OCI-LY1 (cell line): ENCODE measurements around the gene CBR4.

Experiments
- EZH2 ChIP-seq: fragments of 200-600 bp; sonication (generic), shearing (Covaris generic); IDR thresholded peaks from 2 replicates; pipeline ENCODE4 v1.8.0; 2017; ENCODE audit warnings: borderline replicate concordance, mixed run types, mild to moderate bottlenecking, antibody characterized with exemption, low read length, moderate library complexity, mixed read lengths
- TF ChIP-seq, protein P1 (sequence below): fragments of 200-600 bp; sonication (generic), shearing (Covaris generic); IDR thresholded peaks from 2 replicates; pipeline ENCODE4 v1.5.1; 2017; ENCODE audit warnings: mild to moderate bottlenecking, antibody characterized with exemption, low read length, moderate library complexity, mixed read lengths

DNA sequence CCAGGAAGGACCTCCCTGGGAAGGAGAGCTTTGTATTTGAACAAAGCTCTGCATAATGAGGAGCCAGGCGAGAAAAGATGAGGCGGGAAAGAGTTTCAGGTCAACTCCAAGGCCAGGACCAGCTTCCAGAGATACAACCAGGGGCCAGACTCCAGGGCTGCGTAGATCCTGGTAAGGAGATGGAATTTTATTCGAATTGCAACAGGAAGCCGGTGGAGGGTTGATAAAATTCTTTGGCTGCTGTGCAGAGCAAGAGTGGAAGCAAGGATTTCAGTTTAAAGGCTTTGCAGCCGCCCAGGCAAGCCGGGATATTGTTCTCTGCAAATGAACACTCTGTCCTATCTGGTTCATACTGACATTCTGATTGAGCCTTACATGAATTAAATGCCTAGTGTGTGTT lies 40.2 kb upstream of the CBR4 start:
- TF ChIP-seq, protein P1, sequence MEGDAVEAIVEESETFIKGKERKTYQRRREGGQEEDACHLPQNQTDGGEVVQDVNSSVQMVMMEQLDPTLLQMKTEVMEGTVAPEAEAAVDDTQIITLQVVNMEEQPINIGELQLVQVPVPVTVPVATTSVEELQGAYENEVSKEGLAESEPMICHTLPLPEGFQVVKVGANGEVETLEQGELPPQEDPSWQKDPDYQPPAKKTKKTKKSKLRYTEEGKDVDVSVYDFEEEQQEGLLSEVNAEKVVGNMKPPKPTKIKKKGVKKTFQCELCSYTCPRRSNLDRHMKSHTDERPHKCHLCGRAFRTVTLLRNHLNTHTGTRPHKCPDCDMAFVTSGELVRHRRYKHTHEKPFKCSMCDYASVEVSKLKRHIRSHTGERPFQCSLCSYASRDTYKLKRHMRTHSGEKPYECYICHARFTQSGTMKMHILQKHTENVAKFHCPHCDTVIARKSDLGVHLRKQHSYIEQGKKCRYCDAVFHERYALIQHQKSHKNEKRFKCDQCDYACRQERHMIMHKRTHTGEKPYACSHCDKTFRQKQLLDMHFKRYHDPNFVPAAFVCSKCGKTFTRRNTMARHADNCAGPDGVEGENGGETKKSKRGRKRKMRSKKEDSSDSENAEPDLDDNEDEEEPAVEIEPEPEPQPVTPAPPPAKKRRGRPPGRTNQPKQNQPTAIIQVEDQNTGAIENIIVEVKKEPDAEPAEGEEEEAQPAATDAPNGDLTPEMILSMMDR: no peak
- TF ChIP-seq EZH2: no peak
